ENCODE results near the gene COX10.

DNA sequence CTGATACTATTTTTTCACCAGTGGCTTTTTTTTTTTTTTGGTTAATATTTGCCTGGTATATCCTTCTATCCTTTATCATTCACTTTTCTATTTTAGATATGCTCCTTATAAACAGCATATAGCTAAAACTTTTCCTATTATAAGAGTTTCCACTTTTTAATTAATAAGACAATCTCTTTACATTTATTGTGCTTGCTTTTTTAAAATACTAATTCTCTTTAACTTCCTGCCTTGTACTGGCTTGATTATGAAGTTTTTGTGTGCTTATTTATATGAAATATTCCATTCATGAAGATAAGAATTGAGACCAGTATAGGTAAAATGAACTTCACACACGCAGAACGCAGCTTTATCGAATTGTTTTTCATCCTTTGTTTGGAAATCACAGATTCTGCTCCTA is 176.3 kb downstream of the COX10 start:
- TF ChIP-seq CTCF (conservative IDR thresholded peaks at IDR 0.05 in 1 of 2, IDR thresholded peaks at IDR 0.05 in 1 of 2; ENCODE audit: extremely low read depth in 1 of 2, insufficient read depth in 1 of 2, low read depth in 1 of 2, low read length in 2 of 2) (no peak), EZH2 (IDR thresholded peaks at IDR 0.05; ENCODE audit: borderline replicate concordance, low read length) (no peak)
